GM21528 (cell line): ENCODE results near the gene KLF7.

Experiments
- ATAC-seq: cut with Tn5 transposase; IDR thresholded peaks from one replicate; pipeline ENCODE4 v1.9.1; 2021; ENCODE audit warnings: mild to moderate bottlenecking, moderate library complexity; ENCODE audit not compliant: unreplicated experiment, low FRiP score

KLF7 gene

GRCh38 chr2:207073412-207073800 lies 92.3 kb downstream of the KLF7 start:
- no peak for ATAC-seq

DNA sequence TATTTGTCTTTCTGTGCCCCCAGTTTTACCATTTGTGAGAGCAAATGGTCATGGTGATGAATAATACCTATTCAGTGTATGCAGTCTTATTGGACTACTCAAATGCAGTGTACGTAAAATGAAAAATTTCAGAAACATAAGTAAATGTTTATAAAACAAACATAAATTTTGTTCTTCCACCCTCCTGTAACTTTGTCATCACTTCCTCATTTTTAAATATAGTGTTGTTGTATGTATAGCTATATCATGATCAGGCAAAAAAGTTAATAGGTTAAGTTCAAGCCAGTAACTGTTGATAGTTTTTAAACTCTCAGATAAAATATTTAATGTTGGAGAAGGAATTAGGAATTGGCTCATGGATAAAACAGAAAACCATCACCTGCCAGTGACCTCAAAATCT lies 93.2 kb downstream of the KLF7 start:
- no peak for ATAC-seq

- no peak for ATAC-seq
Observed at GRCh38 chr2:207071820-207072219, 93.9 kb downstream of the KLF7 start.

GRCh38 chr2:207067473-207067872 lies 98.3 kb downstream of the KLF7 start:
- no peak for ATAC-seq

DNA sequence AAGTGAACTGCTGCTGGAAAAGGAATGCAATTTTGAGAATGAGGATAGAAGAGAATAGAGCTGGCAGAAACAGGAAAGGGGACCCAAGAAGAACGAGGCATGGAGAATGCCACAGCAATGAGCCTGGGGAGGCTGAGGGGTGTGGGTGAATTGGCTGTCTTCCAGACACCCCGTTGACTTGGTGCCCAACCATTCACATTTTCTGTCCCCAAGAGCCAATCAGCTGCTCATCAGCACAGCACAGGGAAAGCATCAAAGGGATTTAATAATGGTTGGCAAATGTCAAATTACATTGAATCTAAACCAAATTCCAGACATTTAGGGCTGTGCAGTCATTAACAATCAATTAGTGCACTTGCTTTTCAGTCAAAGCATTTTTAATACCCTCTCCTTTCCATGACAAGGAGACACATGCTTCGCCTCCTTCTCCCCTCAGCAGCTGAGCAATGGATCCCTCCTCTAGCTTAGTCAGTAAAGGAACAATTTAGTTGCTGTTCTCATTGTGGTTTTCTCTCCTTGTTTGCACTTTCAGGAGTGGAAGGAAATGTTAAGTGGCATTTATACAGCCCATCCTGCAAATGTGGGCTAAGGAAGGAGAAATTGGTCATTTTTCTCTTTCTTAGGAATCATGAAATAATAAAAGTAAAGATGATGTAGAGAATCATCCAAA lies 98.8 kb downstream of the KLF7 start:
- no peak for ATAC-seq

GRCh38 chr2:207066166-207066565 lies 99.6 kb downstream of the KLF7 start:
- no peak for ATAC-seq

- no peak for ATAC-seq
Observed at GRCh38 chr2:207064128-207064690, 101.5 kb downstream of the KLF7 start.

- ATAC-seq: no peak
Observed at GRCh38 chr2:207061181-207061580, 104.6 kb downstream of the KLF7 start.

DNA sequence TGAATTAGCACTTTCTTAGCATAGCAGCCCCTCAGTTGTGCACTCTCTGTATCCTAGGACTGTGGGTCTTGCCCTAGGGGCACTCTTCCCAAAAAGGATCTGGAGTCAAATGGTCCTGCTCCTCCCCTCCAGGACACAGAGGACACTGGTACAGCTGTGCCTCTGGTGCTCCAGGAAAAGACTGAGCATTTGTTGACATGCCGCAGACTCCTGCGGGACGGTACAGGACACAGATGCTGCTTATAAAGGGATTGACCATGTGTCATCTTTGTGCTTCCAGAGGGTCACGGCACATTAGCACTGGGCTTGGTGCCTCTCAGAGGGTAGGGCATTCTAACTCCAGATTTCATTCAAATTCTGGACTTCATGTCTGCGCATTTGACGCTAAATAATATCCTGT lies 110.5 kb downstream of the KLF7 start:
- no peak for ATAC-seq

DNA sequence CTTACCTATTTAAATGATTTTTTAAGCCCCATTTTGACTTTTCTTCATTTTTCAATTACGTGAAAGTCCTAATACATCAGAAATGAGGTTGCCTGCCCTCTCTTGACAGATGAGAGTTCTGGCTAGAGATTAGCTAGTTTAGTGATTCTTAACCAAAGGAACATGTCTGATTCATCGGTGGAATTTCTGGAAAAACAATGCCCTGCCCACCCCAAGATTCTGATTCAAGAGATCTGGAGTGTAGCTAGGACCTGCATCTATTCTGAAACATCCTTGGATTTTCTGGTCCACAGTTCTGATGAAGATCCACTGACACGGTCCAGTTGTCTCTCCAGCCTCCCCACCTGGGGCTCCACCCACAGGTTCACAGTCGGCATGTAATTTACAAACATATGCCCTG lies 111.2 kb downstream of the KLF7 start:
- no peak for ATAC-seq

GRCh38 chr2:207051385-207051965 lies 114.3 kb downstream of the KLF7 start:
- no peak for ATAC-seq

DNA sequence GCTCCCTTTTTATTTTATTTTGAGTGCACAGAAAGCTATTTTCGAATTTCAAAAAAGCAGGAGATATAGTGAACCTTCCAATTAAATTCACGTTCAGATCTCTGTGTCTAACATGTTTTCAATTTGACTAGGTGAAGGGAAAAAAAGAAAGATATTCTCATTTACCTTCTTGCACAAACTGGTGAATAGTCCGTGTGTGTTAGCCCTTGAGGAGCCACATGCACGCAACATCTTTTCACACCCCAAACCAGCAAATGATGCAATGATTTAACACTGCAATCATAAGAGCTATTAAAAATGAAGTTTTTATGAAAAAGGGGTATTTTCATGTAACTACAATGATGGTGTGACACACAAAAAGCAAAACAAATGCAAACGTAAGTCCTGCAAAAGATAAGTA lies 116.6 kb downstream of the KLF7 start:
- ATAC-seq: no peak

GRCh38 chr2:207048416-207048815 lies 117.3 kb downstream of the KLF7 start:
- ATAC-seq: no peak

GRCh38 chr2:207046724-207047123 lies 119.0 kb downstream of the KLF7 start:
- ATAC-seq: no peak

DNA sequence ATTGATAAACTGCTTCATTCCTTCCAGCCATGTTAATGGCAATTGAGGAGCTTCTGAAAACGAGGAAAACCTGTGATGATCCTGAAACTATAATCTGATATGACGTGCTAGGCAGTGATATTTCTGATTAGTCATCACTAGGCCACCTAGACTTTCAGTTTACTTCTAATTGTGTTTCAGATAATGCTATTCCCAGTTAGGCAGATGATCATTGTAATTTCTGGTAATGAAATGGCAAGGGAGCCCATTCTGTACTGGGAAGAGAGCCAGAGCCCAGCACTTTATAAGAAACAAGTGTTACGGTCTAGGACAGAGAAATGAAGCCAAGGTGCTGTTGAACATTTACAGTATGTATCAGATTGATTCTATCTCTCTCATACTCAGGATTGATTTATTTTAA lies 120.2 kb downstream of the KLF7 start:
- no peak for ATAC-seq

DNA sequence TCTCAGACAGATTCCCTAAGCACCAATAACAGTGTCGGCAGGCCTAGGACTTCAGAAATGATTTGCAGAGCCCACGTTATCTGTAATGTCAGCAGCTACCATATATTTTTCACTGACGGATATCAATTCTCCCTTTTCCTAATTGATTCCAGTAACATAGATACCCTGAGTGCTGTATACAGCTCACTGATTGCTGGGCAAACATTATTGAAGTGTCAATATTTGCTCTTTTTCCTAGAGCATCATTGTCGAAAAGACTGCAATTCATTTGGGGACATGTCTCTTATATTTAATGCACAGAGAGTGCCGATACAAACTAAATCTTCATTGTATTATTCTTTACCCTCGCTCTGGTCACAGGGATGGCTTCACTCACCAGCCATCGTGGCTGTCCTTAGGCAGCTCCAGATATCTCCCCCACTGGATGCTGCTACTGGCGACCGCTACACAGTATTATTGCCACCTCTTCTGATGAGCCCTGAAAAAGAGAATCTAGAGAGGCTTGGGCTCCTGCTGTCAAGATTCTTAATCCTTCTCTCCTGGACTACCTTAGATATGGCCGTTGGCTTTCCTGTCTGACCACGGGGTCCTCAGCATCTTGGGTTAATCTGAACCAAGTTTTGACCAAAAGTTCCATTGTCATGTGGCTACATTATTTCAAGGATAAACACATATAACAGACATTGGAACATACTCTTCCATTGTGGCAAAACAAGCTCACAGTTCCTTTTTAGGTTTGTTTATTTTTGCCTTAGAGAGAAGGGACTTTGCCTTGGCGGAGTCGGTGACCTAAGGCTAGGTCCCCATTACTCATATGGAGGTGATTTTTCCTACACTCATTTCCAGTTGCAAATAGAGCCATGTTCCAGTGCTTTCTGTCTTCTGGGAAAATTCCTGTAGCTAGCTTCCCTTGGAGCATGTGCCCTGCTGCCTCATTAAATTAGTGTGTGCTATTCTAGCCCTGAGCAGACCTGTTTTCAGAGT lies 121.1 kb downstream of the KLF7 start:
- no peak for ATAC-seq

DNA sequence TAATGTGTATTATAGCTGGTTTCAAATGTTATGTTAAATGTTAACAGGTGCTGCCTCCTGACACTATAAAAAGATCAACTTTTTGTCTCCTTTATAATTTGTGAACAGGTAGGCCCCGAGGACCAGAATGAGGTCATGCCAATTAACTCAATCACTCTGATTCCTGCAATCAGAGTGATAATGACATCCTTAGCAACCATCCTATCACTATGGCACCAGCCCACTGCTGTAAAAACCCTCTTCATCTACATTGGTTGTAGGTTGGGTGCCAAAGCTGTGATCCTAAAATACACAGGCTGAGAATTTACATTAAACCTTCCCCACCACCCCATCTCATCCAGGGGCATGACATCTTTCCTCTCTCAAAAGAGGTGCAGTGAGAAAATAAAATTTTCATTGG lies 122.9 kb downstream of the KLF7 start:
- no peak for ATAC-seq

GRCh38 chr2:207041786-207042554 lies 123.8 kb downstream of the KLF7 start:
- ATAC-seq: no peak

DNA sequence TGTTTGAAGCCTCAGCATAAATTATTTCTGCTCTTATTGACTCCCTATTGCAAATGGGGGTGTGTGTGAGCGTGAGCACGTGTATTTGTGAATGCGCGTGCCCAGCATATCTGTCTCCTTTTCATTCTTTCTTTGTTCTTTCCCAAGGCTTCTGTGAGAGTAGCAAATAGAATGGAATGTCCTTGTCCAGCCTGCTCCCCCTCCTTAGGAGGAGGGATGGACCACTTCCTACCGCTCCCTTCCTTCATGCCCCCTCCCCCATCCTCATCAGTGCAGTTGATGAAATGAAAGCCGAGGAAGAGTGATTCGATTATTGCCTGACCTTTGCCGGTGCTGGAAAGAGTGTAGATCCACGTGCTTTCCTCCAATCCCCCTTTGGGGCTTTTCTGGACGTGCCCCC lies 124.5 kb downstream of the KLF7 start:
- no peak for ATAC-seq

DNA sequence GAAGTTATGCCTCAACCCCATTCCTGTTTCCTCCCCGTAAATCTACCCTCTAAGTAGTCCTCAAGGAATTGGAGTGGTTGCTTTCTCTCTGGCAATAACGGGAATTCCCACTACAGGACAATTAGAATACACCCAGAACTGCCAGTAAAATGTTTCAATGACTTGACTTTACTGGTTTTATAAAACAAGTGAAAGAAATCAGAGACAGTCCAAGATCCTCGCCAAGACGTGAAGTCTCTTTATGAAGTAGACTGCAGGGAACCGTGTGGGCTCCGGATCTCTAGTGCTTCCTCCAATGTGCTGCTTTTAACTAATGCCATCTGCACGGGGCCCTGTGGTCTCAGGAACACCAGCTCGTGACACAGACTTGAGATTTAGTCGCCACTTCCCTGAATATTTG lies 125.1 kb downstream of the KLF7 start:
- ATAC-seq: no peak
